ENCODE data around the gene CST5.
A peak's percentile ranks its signal among the peaks of the same experiment; 100 is the strongest.

The CST5 gene

DNA sequence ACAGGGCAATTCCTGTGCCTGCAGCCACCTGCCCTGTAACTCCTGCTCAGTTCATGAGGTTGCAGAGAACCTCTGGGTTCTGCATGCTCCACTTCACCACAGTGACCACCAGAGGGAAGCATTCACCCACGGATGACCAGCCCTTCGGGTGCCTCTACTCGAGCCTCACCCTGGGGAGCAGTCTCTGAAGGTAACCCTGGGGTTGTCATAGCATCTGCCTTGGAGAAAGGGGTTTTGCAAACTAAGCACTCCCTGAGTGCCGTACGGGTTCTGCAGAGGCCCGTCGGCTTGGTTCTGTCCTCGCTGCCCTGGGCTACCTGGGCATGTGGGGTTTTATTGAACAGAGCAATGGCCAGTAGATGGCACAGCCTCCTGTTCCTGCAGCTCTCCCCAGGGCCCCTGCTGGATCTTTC, 10.2 kb upstream of the CST5 start:
- no peak overlapping the region for H3K9ac ChIP-seq
- no peak overlapping the region for H3K4me2 ChIP-seq (ENCODE audit: low read length)
- H3K27me3 ChIP-seq (ENCODE audit: control insufficient read depth, insufficient read depth, low read length): no peaks in the 10 kb centered on the region
- H3K79me2 ChIP-seq: no peaks in the 10 kb centered on the region
- TF ChIP-seq, protein P1, sequence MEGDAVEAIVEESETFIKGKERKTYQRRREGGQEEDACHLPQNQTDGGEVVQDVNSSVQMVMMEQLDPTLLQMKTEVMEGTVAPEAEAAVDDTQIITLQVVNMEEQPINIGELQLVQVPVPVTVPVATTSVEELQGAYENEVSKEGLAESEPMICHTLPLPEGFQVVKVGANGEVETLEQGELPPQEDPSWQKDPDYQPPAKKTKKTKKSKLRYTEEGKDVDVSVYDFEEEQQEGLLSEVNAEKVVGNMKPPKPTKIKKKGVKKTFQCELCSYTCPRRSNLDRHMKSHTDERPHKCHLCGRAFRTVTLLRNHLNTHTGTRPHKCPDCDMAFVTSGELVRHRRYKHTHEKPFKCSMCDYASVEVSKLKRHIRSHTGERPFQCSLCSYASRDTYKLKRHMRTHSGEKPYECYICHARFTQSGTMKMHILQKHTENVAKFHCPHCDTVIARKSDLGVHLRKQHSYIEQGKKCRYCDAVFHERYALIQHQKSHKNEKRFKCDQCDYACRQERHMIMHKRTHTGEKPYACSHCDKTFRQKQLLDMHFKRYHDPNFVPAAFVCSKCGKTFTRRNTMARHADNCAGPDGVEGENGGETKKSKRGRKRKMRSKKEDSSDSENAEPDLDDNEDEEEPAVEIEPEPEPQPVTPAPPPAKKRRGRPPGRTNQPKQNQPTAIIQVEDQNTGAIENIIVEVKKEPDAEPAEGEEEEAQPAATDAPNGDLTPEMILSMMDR (IDR thresholded peaks at IDR 0.05): peak; percentile 48
- no peaks in the 10 kb centered on the region for H3K9me3 ChIP-seq (ENCODE audit: control insufficient read depth, low read length)
- H3K4me1 ChIP-seq: no peaks in the 10 kb centered on the region
- no peaks in the 10 kb centered on the region for H3K36me3 ChIP-seq (ENCODE audit: control insufficient read depth, insufficient read depth, low read length)
- H3K4me3 ChIP-seq (ENCODE audit: low read depth, low read length): no peak overlapping the region
- no peak overlapping the region for H2AFZ ChIP-seq
- H3K27ac ChIP-seq: no peak overlapping the region

- Histone ChIP-seq H3K36me3 (ENCODE audit: control insufficient read depth, insufficient read depth, low read length) (no peaks in the 10 kb centered on the region), H3K4me3 (ENCODE audit: low read depth, low read length) (no peak overlapping the region), H3K79me2 (no peaks in the 10 kb centered on the region), H2AFZ (no peak overlapping the region), H3K27ac (no peak overlapping the region), H3K9me3 (ENCODE audit: control insufficient read depth, low read length) (no peaks in the 10 kb centered on the region), H3K4me1 (no peaks in the 10 kb centered on the region), H3K4me2 (ENCODE audit: low read length) (no peak overlapping the region), H3K9ac (no peak overlapping the region), H3K27me3 (ENCODE audit: control insufficient read depth, insufficient read depth, low read length) (no peaks in the 10 kb centered on the region)
- TF ChIP-seq, protein P1 (IDR thresholded peaks at IDR 0.05): no peak
These were observed 8.3 kb upstream of the CST5 start for GRCh38 chr20:23887856-23888255.

DNA sequence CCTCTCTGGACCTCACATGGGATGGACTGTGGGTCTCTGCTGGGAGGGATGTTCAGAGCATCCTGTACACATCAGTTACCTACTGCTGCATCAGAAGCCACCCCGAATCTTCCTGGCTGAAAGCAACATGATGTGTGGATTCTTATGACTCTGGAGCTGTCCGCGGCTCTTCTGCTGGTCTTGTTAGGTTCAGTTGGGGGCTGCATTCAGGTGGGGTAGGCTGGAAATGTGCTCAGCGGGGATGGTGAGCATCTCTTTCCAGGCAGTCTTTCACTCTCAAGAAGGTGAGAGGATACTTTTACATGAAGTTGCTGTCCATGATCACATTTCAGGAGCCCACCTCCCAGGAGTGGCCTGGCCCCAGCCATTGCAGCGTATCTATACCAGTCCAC, 5.2 kb upstream of the CST5 start:
- no peaks in the 10 kb centered on the region for H3K79me2 ChIP-seq
- no peaks in the 10 kb centered on the region for H3K9me3 ChIP-seq (ENCODE audit: control insufficient read depth, low read length)
- H3K27ac ChIP-seq: no peak overlapping the region
- no peaks in the 10 kb centered on the region for H3K36me3 ChIP-seq (ENCODE audit: control insufficient read depth, insufficient read depth, low read length)
- H3K27me3 ChIP-seq (ENCODE audit: control insufficient read depth, insufficient read depth, low read length): no peaks in the 10 kb centered on the region
- no peaks in the 10 kb centered on the region for H3K4me1 ChIP-seq
- H3K4me2 ChIP-seq (ENCODE audit: low read length): no peak overlapping the region
- no peak overlapping the region for H2AFZ ChIP-seq
- H3K4me3 ChIP-seq (ENCODE audit: low read depth, low read length): no peak overlapping the region
- no peak overlapping the region for H3K9ac ChIP-seq
- TF ChIP-seq, protein P1 (IDR thresholded peaks at IDR 0.05): no peak

DNA sequence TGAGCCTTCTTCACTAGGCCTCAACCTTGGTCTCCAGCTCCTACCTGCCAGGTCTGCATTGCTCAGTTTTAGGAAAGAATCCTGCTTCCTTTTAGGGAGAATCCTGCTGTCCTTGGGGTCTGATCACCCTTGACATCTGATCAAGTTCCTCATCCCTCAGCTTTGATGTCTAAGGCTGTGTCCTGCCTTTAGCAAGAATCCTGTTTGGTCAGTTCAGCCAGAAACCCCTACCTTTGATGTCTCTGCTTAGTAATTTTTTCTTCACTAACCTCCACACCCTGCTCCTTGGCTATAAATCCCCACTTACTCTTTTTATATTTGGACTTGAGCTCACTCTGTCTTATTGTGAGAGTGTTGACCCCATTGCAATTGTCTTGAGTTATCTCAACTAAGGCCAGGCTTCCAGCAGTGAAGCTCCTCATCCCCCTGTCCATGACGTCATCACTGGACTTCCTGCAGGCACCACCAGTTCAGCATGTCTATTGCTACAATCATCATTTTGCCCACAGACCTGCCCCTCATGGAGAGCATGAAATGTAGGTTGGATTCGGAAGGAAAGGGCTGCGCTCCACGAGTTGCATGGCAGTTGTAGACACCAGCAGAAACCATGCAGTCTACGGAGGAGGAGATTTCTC, 4.7 kb upstream of the CST5 start:
- no peak overlapping the region for H2AFZ ChIP-seq
- H3K9ac ChIP-seq: no peak overlapping the region
- H3K79me2 ChIP-seq: no peaks in the 10 kb centered on the region
- no peak overlapping the region for H3K4me2 ChIP-seq (ENCODE audit: low read length)
- H3K4me3 ChIP-seq (ENCODE audit: low read depth, low read length): no peak overlapping the region
- TF ChIP-seq, protein P1 (IDR thresholded peaks at IDR 0.05): no peak
- H3K36me3 ChIP-seq (ENCODE audit: control insufficient read depth, insufficient read depth, low read length): no peaks in the 10 kb centered on the region
- no peaks in the 10 kb centered on the region for H3K27me3 ChIP-seq (ENCODE audit: control insufficient read depth, insufficient read depth, low read length)
- no peaks in the 10 kb centered on the region for H3K9me3 ChIP-seq (ENCODE audit: control insufficient read depth, low read length)
- no peak overlapping the region for H3K27ac ChIP-seq
- no peaks in the 10 kb centered on the region for H3K4me1 ChIP-seq

DNA sequence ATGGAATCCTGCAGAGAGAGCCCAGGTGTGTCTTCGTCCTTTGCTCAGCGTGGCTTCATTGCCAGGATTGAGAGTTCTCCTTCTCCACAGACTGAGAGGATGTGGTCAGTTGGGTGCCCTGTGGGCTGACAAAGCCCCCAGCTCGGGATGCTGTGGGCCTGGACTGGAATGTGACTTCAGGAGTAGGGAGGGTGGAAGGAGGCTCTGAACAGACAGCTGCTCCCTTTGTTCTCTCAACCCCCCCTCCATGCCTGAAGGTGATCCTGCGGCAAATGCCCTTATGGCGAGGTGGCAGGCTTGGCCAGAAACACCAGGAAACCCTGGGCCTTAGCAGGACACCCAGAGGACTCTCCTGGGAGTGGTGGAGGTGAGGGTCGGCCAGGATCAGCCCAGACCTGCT, 1.8 kb upstream of the CST5 start:
- Histone ChIP-seq H3K4me1 (no peaks in the 10 kb centered on the region), H3K9ac (no peak overlapping the region), H2AFZ (no peak overlapping the region), H3K9me3 (ENCODE audit: control insufficient read depth, low read length) (no peaks in the 10 kb centered on the region), H3K4me3 (ENCODE audit: low read depth, low read length) (no peak overlapping the region), H3K4me2 (ENCODE audit: low read length) (no peak overlapping the region), H3K36me3 (ENCODE audit: control insufficient read depth, insufficient read depth, low read length) (no peaks in the 10 kb centered on the region), H3K79me2 (no peaks in the 10 kb centered on the region), H3K27ac (no peak overlapping the region), H3K27me3 (ENCODE audit: control insufficient read depth, insufficient read depth, low read length) (no peaks in the 10 kb centered on the region)
- TF ChIP-seq, protein P1 (IDR thresholded peaks at IDR 0.05): no peak
